HEK293T (cell line): Measurements from ENCODE around the gene GABRD.

ENCODE experiments used
- CTCF ChIA-PET: fragments of 350-600 bp; formaldehyde crosslinking; extraction: SDS; loops from one replicate; lab custom pipeline; 2021; ENCODE audit warnings: antibody characterized with exemption, inconsistent platforms; lab: Yijun Ruan, JAX
- POLR2A ChIA-PET: fragments of 350-600 bp; formaldehyde crosslinking; extraction: SDS; loops from one replicate; lab custom pipeline; 2020; ENCODE audit warnings: antibody characterized with exemption, inconsistent platforms; lab: Yijun Ruan, JAX
- DNase-seq: peaks from one replicate; pipeline ENCODE4 v3.0.0; 2012; ENCODE audit warnings: mixed read lengths; ENCODE audit errors: extremely low spot score
- ARNT ChIP-seq: fragments of 450-650 bp; IDR thresholded peaks from 2 replicates; pipeline ENCODE4 v1.6.1; 2017; ENCODE audit warnings: mild to moderate bottlenecking
- BHLHE40 ChIP-seq: fragments of 450-650 bp; IDR thresholded peaks from 2 replicates; pipeline ENCODE4 v1.6.1; 2016; ENCODE audit warnings: mild to moderate bottlenecking, moderate library complexity, borderline replicate concordance
- CTBP1 ChIP-seq: fragments of 450-650 bp; IDR thresholded peaks from 2 replicates; pipeline ENCODE4 v1.6.1; 2016; ENCODE audit warnings: borderline replicate concordance
- ELF4 ChIP-seq: fragments of 450-650 bp; IDR thresholded peaks from 2 replicates; pipeline ENCODE4 v1.6.1; 2017; ENCODE audit warnings: antibody characterized with exemption
- FOXA1 ChIP-seq: fragments of 450-650 bp; IDR thresholded peaks from 2 replicates; pipeline ENCODE4 v1.6.1; 2016; ENCODE audit warnings: mild to moderate bottlenecking
- FOXK2 ChIP-seq: fragments of 450-650 bp; IDR thresholded peaks from 2 replicates; pipeline ENCODE4 v1.6.1; 2016; ENCODE audit warnings: mild to moderate bottlenecking
- FOXM1 ChIP-seq: fragments of 450-650 bp; IDR thresholded peaks from 2 replicates; pipeline ENCODE4 v1.6.1; 2017; ENCODE audit warnings: mild to moderate bottlenecking, borderline replicate concordance
- HDGF ChIP-seq: fragments of 450-650 bp; IDR thresholded peaks from 2 replicates; pipeline ENCODE4 v1.6.1; 2017; ENCODE audit warnings: antibody characterized with exemption, borderline replicate concordance
- L3MBTL2 ChIP-seq: fragments of 450-650 bp; conservative IDR thresholded peaks from 2 replicates; pipeline ENCODE4 v1.6.1; 2016; ENCODE audit warnings: mild to moderate bottlenecking
- LEF1 ChIP-seq: fragments of 450-650 bp; IDR thresholded peaks from 2 replicates; pipeline ENCODE4 v1.6.1; 2017; ENCODE audit warnings: mild to moderate bottlenecking, borderline replicate concordance
- NFRKB ChIP-seq: fragments of 450-650 bp; IDR thresholded peaks from 2 replicates; pipeline ENCODE4 v1.6.1; 2016; ENCODE audit warnings: mild to moderate bottlenecking, moderate library complexity
- SP1 ChIP-seq: fragments of 450-650 bp; IDR thresholded peaks from 2 replicates; pipeline ENCODE4 v1.6.1; 2017
- SUZ12 ChIP-seq: fragments of 450-650 bp; IDR thresholded peaks from 2 replicates; pipeline ENCODE4 v1.6.1; 2016; ENCODE audit warnings: mild to moderate bottlenecking
- TARDBP ChIP-seq: fragments of 450-650 bp; IDR thresholded peaks from 2 replicates; pipeline ENCODE4 v1.6.1; 2016
- ZNF384 ChIP-seq: fragments of 450-650 bp; IDR thresholded peaks from 2 replicates; pipeline ENCODE4 v1.6.1; 2016
- TF ChIP-seq, protein P1 (sequence below): fragments of 450-650 bp; IDR thresholded peaks from 2 replicates; pipeline ENCODE4 v1.6.1; 2016

GABRD gene

DNA sequence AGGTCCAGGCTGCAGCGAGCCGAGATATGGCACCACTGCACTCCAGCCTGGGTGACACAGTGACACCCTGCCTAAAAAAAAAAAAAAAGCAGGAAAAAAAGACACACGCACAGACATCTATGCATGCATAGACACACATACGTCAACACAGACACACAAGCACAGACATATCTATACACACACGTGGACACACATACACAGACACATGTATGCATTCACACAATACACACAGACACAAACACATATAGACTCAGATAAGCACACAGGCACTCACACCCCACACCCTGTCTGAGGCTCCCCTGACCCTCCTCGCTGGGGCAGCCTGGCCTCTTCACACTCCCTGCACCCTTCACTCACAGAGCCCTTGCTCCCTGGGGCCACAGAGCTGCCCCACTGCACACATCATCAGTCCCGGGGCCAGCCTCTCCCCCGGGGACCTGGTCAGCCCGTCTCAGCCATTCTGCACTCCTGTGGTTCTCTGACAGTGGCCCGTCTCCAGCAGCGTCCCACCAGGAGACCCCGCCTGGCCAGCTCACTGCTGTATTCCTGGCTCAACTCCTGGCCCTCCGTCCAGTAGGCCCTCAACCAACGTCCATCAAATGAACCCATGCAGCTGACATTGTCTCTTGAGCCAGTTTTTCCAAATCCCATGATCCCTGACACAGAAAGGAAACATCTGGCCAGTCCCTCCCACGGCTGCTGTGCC lies 26.5 kb downstream of the GABRD start:
- TF ChIP-seq, protein P1, sequence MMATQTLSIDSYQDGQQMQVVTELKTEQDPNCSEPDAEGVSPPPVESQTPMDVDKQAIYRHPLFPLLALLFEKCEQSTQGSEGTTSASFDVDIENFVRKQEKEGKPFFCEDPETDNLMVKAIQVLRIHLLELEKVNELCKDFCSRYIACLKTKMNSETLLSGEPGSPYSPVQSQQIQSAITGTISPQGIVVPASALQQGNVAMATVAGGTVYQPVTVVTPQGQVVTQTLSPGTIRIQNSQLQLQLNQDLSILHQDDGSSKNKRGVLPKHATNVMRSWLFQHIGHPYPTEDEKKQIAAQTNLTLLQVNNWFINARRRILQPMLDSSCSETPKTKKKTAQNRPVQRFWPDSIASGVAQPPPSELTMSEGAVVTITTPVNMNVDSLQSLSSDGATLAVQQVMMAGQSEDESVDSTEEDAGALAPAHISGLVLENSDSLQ = no peak
- TF ChIP-seq HDGF (no peak), NFRKB (no peak), TARDBP (no peak), ARNT (no peak), SUZ12 (no peak), L3MBTL2 (no peak), BHLHE40 (no peak), FOXK2 (no peak), CTBP1 (no peak), SP1 (no peak), FOXM1 (no peak)
- CTCF ChIA-PET = interaction anchor here (0.6 to 6.4 kb wide), 15 partner anchors 9 to 647 kb away, joined by 3 to 62 read pairs (median 4); no protein-coding TSS in a partner anchor
- POLR2A ChIA-PET = interaction anchor here (1.0 to 1.8 kb wide), 5 partner anchors 67 to 136 kb away, joined by 3 to 9 read pairs (median 5); no protein-coding TSS in a partner anchor
- DNase-seq = no peak

DNA sequence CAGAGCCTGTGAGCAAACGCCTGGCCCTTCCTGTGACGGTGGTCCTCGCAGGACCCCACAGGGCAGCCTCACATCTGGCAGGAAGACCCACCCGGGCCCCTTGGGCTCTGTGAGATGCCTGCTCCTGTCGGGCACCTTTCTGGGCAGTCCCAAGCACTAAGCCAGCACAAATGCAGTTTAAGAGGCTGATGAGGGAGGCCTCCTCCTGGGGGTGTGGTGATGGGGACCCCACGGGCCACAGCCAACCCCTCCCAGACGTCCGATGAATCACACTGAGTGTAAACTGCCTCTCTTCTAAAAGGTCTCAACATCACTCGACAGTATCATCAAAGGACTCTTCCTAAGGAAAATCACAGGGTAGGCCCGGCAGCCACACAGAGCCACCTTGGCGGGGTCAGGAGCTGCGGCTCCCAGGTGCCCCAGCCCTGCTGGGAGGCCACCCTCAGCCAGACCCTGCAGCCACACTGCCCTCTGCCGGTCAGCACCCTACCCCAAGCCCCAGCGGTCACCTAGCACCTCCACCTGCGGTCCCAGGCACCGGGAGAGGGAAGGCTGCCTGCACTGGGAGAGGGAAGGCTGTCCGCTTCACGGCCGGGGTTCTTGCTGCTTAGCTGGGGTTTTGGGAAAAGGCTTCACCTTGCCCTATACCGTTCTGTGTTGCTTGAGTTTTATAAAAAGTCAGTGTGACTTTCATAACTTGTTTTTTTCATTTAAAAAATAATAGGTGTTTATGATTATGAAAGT lies 27.2 kb downstream of the GABRD start:
- CTCF ChIA-PET = interaction anchor here (0.6 to 6.4 kb wide), 10 partner anchors 17 to 648 kb away, joined by 3 to 62 read pairs (median 4); no protein-coding TSS in a partner anchor
- TF ChIP-seq NFRKB (no peak), TARDBP (no peak), L3MBTL2 (no peak), SP1 (no peak), ZNF384 (no peak), HDGF (no peak), ARNT (no peak), FOXK2 (no peak), FOXM1 (no peak), BHLHE40 (no peak), CTBP1 (no peak), LEF1 (no peak), SUZ12 (no peak), FOXA1 (no peak), ELF4 (no peak)
- TF ChIP-seq, protein P1 = no peak
- POLR2A ChIA-PET = no interaction called here
- peak; percentile 68 for DNase-seq

DNA sequence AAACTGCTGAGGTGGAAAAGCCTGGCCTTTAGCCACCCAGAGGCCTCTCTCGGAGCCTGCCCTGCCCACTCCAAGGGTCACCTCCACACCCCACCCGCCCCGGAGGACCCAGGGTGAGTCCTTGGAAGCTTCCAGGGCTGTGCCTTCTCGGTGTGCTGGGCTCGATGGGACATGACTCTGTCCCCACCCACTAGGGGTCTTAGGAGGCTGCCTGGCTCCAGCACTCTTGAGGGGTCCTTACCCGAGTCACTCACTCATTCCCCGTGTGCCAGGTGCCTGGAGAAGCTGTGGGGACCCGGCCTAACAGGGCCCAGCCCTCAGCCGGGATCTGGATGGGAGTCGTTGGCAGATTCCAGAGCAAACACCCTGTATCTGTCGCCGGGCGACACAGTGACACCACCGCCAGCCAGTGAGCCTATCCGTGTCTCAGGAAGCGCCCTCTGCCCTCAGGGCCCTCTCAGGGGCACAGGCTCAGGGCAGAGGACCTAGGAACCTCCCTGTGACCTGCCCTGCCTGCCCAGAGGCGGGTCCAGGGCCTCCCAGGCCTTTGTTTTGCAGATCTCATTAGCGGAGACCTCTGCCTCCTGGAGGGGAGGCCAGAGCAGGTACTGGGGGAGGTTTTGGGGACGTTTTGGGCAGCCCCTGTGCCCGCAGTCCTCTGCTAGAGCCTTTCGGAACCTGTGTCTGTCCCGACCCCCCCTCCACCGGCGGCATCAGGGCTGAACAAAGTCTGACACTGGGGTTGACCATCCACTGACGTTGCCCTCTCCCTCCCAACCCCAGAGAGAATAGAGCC lies 28.0 kb downstream of the GABRD start:
- ChIA-PET POLR2A (no interaction called here), CTCF (interaction anchor here (0.6 to 6.4 kb wide), 7 partner anchors 18 to 104 kb away, joined by 3 to 62 read pairs (median 4); no protein-coding TSS in a partner anchor)
- TF ChIP-seq ELF4 (no peak), FOXM1 (no peak), LEF1 (no peak), FOXK2 (no peak), L3MBTL2 (no peak), FOXA1 (no peak), ARNT (no peak), ZNF384 (no peak), SP1 (no peak), TARDBP (no peak), BHLHE40 (no peak), SUZ12 (no peak)
- TF ChIP-seq, protein P1 = no peak
- no peak for DNase-seq

DNA sequence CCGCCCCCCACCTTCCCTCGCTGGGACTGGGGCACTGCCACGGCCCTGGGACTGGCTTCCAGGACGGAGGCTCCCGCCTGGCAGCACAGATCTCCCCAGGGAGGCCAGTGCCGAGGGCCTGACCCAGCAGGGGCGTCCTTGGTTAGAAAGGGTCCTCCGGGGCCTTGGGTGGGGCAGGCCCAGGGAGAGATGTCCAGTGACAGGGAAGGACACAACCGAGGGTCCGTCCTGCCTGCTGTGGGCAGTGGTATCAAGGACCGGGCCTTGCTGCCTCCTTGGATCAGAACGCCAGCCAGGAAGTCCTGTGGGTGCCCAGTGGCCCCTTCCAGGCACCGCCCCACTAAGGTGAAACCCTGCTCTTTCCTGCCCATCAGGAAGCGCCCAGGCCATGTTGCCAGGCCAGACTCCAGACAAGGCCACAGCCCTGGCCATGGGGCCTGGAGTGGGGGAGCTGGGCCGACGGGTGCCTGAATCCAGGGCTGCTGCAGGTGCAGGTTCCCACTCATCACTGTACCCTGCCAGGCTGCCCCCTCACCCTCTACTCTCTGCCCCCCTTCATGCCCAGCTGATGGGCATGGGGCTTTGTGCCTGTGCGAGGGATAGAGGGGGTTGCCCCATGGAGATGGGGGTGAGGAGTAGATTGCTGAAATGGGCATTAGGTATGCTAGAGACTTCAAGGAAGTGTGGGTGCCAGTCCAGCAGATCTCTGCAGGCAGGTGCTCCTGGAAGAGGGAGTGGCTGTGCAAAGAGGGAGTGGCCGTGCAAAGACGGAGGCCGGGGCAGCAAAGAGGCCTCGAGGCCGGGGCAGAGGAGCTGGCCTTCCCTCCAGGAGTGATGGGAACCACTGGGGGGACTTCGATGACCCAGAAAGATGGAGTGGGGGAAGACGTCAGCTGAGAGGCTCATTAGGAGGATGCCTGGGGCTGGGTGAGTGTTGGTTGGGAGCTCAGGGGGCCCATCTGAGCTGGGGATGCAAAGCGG lies 28.9 kb downstream of the GABRD start:
- no peak for DNase-seq
- TF ChIP-seq SUZ12 (no peak), CTBP1 (no peak), NFRKB (no peak), ZNF384 (no peak), FOXM1 (no peak), LEF1 (no peak)
- POLR2A ChIA-PET = no interaction called here
- CTCF ChIA-PET = interaction anchor here (6.4 kb wide), 1 partner anchor 88 kb away, joined by 62 read pairs; no protein-coding TSS in a partner anchor
